Activated gamma-delta T cell treated with Interleukin-2 at 50 U/mL for 16 hours (primary cell): ENCODE measurements around the gene CACNA1D.

Source experiments
- DNase-seq: peaks from one replicate; pipeline ENCODE4 v3.0.0-alpha.2; 2020

CACNA1D gene

DNA sequence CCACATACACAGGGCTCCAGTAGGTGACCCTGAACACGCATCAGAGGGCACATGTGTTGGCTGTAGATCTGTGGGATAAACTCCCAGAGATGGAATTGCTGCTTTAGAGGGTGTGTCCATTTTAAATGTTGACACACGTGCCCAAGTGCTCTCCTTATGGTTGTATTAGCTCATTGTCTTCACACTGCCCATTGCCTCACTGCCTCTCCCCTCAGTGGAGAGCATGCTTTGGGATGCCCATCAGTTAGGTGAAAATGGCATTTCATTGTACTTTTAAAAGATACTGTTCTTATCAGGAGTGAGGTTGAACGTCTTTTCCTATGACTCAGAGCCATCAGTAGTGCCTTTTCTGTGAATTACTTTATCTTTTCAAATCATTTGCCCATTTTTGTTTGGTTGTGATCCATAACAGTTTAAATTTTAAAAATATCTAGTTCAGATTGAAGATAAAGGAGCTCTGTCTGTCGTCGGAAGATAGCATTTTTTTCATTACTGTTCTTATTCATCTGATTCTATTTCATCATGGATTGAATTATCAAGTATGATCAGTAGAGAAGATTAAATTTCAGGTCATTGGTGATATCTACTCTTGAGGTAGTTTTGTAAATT is 231.1 kb downstream of the CACNA1D start:
- no peak for DNase-seq

DNA sequence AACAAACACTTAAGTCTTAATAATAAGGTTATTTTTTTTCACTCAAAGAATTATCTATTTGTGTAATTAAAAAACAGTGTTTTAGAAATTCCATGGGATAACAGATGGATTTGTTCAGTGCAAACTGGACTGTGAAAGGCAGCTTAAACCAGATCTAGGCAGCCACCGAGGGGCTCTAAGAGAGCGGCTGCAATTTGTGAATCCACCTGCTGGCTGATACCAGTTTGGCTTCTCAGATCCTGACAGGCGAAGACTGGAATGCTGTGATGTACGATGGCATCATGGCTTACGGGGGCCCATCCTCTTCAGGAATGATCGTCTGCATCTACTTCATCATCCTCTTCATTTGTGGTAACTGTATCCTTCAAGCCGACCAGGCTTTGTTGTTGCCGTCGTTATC is 232.2 kb downstream of the CACNA1D start:
- no peak for DNase-seq

DNA sequence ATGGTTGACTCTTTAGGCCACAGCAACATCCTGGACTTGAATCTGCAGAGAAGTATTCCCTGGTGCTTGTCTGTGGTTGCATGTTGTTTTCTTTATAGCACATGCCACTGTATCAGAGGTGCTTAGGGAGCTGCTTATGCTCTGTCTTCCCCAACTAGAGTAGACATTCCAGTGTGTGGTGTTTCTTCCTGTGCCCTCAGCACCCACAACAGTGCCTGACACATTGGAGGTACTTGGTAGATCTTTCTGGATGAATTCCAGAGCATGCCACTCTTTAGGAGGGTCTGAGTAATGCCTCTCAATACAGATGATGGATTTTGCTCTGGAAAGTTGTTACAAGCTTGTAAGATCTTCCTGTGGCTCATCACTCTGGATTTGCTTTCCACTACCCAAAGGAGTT is 234.2 kb downstream of the CACNA1D start:
- no peak for DNase-seq

DNA sequence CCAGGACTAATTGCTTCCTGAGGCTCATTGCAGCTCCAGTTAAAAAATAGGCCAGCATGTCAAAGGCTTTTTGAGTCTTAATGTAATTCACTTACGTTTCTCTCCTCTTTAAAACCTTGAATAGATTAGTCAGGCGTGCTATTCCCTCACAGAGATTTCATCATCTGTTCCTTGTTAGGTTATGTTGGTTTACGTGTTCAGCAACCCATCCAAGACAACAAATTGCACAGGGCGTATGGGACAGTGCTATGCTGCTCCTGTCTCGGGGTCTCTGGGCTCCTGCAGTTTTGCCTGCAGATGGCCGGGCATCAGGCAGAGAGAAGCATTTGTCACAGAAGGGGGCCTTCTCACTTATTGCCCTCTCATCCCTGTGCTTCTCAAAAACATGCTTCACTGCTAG is 234.7 kb downstream of the CACNA1D start:
- no peak for DNase-seq

DNA sequence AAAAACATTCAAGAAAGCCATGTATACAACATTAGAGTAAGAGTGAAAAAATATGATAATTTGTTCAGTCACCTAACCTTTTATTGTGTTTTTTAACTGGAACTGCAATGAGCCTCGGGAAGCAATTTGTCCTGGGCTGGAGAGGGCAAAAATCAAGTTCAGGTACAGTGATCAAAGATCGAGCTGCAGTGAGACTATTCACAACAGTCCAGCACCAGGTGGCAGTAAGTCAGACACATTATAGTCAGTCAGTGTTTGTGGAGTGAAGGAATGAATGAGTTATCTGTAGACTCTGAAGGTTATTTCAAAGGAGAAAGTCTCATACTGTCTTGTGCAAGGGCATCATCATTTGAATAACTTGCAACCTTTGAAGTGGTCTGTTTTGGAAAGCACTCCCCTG is 235.2 kb downstream of the CACNA1D start:
- DNase-seq: no peak

DNA sequence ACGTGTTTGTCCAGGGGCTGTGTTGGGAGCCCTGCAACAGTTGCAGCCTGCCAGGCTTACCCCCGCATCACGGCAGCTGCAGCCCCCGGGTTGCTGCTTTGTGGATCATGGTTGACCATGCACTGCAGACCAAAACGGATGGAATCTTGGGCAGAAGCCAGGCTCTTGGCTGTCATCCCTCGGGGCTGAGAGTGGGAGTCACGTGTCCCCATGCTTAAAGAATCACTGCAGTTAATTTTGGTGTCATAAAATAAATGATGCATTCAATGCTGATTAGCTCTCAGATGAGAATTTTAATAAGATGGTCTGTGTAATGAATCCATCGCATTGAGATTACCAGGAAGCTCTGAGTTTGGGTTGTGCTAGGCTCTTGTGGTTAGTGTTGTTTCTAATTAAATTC is 236.2 kb downstream of the CACNA1D start:
- DNase-seq: no peak

DNA sequence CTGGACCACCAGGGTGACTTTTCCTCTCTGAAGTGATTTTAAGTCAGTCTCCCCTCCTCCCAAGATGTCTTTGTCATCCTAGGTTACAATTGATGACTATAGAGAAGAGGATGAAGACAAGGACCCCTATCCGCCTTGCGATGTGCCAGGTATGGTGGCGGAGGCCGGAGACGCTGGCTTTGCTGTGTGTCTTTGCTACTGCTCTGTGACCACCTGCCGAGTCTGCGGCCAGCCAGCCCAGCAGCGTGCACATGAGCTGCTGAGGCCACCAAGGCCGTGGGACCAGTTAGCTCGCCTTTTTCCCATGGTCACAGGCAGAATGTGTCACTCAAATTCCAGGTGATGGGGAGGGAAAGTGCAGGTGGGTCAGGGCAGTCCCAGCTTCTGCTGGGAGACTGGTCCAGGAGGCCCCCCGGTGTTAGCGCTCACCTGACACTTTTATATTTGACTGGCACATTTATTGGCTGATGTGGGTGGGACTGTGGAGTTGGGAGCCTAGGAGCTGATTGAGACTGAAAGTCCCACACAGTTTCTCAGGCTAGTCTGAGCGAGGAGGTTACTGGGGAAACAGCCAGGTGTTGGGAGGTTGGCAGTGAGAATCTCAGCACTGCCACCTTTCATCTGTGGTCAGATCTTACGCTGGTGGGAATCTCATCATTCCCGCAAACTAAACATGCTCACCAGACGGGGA is 237.7 kb downstream of the CACNA1D start:
- no peak for DNase-seq

DNA sequence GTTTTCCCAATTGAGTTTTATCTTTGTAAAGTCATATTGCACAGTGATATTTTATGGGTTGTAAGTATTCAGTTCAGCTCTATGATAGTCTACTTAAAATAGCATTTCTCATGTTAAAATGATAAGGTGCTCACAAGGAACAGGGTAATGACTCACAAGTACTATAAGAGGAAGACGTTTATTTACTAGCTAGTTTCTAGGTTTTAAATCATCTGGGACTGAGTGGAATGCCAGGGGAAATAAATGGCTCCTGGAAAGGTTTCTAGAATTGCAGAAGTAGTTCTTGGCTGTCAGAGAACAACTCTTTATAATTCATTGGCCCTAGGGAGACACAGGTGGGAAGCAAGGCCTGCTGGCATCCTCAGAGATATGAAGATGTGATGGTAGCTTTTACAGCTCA is 239.0 kb downstream of the CACNA1D start:
- no peak for DNase-seq

DNA sequence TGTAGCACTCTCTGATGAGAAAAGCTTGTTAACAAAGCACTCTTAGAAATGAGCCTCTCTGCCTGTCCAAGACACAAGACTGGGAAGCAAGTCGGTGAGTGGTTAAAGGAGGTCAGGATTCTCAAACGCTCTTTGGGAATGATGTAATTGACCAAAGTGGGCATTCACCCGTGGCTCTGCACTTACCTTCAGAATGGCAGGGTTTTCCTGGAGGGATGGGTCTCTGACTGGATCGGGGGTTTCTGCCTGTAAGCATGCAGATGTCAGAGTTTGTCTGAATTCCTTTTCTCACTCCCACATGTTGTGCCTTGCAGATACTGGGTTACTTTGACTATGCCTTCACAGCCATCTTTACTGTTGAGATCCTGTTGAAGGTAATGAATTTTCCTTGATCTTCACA is 245.6 kb downstream of the CACNA1D start:
- no peak for DNase-seq

DNA sequence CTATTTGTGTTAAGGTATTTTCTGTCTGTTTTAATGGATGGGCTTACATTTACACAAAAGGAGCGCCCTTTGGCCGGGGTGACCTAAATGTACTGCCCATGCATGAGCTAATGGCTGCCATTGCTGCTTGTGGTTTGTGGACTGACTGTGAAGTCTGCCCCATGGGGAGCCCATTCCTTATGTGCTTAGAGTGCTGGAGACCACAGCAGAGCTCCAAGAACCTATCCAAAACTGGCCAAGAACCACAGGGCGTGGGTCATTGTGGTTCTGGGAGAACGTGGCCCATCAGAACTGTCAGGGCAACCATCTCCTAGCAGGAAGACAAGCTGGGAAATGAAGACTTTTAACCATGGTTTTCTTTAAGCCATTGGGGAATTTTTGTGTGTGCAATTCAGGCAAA is 246.5 kb downstream of the CACNA1D start:
- DNase-seq: no peak

DNA sequence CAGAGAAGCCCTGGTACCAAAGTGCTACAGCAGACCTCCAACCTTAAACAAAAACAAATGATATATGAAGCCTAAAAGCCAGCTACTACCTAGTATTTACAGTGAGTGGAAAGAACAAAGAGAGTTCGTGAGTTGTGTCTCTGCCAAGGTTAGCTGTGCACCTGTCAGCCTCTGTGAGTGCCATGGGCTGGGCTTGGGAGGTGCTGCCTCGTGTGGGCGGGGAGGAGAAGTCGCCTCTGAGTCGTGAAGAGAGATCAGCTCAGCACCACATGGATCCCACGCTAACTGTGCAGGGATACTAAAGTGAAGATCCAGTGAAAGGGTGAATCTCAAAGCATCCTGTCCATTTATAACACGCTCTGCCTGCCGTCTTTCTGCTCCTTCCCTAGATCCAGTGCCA is 249.9 kb downstream of the CACNA1D start:
- DNase-seq: no peak

DNA sequence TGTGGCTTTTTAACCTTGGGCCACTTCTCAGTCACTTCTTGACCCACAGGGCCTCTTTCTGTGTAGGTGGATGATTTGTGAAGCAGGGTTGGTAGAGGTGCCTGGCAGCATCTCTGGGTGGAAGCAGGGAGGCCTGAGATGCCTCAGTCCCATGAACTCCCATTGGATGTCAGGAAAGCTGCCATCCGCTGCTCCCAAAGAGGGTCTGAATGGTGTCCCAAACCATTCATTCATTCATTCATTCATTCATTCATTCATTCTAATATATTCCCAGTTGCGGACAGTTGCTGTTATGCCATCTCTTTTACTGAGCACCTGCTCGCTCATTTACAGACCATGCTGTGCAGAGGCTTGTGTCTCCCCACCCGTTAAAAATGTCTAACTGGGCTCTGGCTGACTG is 253.1 kb downstream of the CACNA1D start:
- no peak for DNase-seq

DNA sequence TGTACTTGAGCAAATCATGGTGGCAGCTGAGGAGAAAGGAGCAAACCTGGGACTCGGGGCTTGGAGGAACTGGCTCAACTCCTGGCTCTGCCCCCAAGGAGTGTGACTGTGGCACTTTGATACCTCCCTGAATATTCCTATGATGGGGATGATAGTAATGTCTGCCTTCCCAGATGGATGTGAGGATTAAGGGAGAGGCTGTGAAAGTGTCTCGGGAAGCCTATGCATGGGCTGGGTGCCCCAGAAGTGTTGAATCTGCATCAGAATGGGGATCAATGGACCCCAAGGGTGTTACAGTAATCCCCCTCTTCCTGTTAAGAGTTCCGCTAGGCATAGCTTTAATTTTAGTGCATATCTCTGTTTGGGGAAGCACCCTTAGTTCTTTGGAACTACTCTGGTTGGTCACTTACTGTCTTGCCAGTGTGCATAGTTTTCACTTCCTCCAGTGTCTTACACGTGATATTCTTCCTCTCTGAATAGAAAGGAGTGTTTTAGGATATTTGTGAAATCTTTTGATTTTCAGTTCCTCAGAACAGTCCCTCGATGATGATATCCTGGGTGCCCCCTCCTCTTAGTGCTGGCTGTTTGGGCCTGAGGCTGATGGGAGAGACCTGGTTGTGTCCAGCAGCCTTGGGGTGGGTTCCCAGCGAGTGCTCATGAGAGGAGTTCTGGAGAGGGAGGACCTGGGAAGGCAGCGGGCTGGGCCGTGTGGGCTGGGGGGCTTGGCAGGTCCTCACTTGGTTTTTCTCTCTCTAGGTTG is 254.3 kb downstream of the CACNA1D start:
- no peak for DNase-seq

DNA sequence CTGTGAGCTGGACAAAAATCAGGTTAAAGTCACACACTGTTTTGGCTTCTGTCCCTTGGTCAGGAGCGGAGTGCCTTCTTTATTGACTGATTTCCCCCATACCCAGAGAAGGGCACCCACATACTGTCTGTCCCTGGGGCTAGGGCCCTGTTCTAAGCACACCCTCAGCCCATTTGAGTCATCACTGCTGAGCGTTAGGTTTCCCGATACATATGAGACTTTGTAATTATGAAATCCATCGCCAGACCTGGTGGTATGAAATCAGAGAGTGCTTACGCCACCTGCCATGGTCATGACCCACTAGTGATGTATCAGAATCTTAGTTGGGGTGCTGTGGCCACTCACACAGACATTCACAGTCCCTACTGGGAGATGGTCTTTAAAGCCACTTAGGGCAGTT is 255.0 kb downstream of the CACNA1D start:
- no peak for DNase-seq

DNA sequence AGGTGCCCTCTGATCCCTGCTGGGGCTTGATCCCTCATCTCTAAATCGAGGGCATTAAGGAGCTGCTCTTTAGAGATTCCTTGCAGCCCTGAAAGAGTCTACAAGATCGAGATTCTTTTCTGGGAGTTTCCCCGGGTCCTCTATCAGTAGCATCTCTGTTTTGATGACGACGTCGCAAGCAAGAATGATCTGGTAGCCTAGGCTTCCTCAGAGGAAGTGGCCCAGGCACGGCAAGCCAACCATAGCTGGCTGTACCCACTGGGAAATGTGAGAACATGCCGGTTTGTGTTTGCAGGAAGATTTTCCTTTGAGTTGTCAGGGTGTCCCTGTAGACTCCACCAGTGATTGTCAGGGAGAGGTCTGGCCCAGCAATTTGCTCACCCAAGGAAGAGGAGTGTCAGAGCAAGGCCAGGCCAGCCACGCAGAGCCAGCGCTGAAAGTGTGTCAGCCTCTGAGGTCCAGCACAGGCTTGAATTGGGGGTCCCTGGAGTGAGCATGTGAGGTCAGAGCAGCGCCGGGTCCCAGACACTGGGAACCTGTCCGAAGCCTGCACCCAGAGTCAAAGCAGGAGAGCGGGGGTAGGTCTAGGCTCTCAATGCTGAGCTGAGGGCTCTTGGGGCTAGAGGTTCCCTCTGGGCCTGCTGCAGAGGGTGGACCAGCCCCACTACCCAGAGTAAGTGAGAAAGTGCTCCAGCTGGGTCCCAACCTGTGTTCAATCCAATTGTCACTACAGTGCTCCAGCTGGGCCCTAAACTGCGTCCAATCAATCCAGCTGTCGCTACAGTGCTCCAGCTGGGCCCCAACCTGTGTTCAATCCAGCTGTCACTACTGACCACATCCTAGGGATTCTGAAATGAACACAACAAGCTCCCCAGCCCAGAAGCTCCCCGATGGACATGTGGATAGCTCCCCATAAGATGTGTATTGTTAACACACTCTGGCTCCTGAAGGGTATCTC is 256.1 kb downstream of the CACNA1D start:
- no peak for DNase-seq

DNA sequence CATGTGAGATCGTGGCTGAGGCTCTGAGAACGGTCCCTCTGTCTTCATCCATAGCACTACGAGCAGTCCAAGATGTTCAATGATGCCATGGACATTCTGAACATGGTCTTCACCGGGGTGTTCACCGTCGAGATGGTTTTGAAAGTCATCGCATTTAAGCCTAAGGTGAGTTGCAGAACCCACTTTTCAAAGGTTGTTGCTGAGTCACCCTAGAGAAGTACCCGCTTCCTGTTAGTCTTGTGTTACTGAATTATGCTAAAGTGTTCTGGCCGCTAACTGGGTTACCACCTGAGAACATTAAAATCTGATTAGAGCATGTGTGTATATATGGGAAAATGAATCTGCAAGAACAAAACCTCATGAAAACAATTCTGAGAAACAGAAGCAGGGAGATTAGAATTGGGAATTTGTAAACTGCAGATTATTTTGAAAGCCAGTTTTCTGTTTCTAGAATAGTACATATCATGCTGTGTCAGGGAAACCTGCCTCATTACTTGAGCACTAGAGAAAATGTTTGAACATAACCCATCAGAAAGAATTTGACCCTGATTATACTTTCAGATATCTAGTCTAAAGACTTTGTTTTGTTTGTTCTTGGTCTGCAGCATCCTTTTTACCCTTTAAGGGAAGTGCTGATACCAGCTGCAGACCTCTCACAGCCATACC is 259.2 kb downstream of the CACNA1D start:
- no peak for DNase-seq

DNA sequence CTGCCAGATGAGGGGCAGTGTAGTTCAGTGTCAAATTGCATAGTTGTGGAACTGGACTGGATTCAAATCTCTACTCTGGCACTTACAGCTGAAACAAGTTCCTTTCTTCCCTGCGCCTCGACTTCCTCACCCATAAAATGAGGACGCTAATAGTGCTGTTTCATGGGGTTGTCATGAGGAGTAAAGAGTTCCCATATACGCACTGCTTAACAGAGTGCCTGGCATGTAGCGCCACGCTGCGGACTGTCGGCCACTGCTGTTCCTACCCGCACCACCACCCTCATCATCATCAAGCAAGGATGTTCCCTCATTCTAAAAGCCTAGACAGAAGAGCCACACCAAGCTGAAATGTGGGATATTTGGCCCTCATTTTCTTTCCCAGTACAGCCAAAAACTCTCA is 259.9 kb downstream of the CACNA1D start:
- DNase-seq: no peak

DNA sequence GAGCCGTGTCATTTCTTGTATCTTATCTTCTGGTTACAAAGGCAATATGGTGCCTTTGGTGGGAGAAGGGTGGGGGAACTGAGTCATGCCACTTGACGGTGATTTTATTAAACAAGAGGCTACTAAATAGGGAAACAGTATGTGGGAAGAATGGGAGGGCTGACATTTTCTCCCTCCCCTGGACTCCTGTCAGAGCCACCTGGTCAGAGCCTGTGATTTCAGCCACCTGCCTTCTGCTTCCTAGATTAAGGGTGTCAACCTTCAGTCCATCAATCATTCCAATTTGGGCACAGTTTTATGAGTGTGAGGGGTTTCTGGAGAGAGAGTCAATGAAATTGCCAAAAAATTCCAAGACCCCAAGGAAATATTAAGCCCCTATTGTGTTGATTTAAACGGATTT is 264.4 kb downstream of the CACNA1D start:
- no peak for DNase-seq

DNA sequence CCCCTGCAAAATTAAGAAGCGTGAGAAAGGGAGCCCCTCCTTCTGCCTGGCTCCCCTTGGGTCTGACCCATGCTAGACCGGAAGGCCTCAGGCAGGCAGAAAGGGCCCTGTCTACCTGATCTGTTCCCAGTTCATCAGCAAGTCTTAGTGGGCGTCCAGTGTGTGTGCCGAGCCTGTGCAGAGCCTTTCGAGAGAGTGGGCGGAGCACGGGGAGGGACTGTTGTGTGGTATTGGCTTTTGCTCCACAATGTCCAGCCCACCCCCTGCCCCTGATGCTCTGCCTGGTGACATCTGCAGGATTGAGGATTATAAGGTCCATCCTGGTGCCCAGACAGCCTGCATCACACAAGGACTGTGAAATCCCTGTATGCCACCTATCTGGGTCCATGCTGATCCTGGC is 268.9 kb downstream of the CACNA1D start:
- no peak for DNase-seq

DNA sequence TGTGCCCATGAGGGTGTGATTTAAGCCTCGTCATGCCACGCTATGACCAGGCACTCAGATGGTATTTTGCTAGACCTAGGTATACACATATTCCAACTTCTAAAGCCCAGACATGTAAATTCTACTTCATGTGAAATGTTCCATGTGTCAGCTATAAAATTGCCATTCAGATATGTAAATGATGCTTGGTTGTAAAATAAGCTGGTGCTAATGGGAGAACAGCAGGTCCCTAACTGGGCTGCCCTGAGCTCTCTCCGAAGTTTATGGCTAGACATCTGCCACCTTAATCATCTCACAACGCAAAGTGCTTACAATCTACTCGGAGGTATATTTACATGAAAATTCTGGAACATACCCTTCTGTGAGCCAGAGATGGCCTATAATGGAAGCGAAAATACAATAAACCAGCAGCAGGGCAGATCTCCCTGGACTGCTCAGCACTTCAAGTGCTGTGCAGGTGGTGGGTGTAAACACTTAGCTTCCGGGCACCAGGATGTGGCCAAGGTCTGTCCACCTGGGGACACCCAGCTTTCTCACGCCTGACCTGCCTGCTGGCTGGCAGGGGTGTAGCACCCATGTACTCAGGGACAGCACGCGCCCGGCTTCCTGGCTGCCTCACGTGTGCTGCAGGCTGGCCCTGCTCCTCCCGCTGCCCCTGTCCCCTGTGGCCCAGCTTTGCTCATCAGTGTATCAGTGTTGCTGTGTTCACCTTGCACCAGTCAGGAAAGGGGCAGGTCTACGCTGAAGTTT is 269.8 kb downstream of the CACNA1D start:
- DNase-seq: no peak

DNA sequence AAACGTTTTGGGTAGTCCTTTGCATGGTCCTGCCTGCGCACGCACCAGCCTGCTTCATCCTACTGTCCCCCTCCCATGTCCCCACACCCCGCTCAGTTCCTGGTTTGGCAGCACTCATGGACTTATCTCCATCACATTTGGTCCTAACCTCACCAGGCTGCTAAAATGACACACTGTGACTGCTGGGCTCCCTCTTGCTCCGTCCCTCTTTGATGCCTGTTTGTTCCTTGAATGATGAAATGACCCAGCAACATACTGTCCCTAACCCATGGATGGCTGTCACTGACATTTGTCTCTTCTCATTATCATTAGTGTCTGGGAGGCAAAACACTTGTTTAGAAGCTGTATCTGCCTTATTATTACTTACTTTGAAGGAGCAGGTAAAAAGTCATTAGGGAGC is 271.3 kb downstream of the CACNA1D start:
- DNase-seq: no peak

DNA sequence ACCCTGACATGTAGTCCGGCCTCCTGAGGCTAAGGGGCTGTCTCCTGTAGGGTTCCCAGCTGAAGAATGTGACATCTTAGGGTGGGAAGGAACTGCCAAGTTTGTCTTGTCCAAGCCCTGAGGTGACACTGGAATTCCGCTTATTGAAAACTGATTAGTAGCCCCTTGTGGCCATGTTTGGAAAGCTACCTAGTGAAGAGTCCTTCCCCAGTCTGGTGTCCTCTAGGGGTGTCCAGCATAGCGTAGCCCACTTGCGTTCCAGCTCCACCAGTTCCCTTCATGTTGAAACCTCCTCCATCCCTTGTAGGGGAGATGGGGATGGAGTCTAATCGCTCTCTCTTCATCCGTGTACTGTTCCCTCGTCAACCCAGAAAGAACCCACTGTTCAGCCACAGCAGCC is 272.3 kb downstream of the CACNA1D start:
- no peak for DNase-seq
